ENCODE data around the gene CFAP61. TPM values are rescaled to one million over a fixed set of nuclear protein-coding genes. Genes with fewer than 3 reads are reported as not detected.

CFAP61 gene
- total and polyA plus RNA-seq, 2 experiments from 2014 or later, result 1.0 TPM; not detected in 1

- no peak overlapping the region for H3K4me3 ChIP-seq
- DNase-seq (ENCODE audit: low spot score), result no peak
- no peak overlapping the region for H2AFZ ChIP-seq
- H4K20me1 ChIP-seq (ENCODE audit: insufficient read depth, poor library complexity, severe bottlenecking), result no peaks in the 10 kb centered on the region
- no peaks in the 10 kb centered on the region for H3K79me2 ChIP-seq
- H3K27ac ChIP-seq, result no peak overlapping the region
- no peaks in the 10 kb centered on the region for H3K9me2 ChIP-seq (replicated peaks; ENCODE audit: insufficient read depth)
- no peaks in the 10 kb centered on the region for H3K36me3 ChIP-seq (replicated peaks; ENCODE audit: insufficient read depth, low read depth)
- TF ChIP-seq CTCF (IDR thresholded peaks at IDR 0.05; ENCODE audit: poor library complexity) (no peak), EZH2phosphoT487 (IDR thresholded peaks at IDR 0.05; ENCODE audit: low read depth, severe bottlenecking, unreplicated experiment) (no peak), EZH2 (IDR thresholded peaks at IDR 0.05; ENCODE audit: borderline replicate concordance) (no peak)
- H3K9me3 ChIP-seq (ENCODE audit: low read depth), result no peaks in the 10 kb centered on the region
- H3K4me2 ChIP-seq, result no peak overlapping the region
- 96% methylated on average over 12 of the region's 12 CpGs for WGBS (ENCODE audit: low lambda C conversion rate, missing lambda C conversion rate)
- no peaks in the 10 kb centered on the region for H3K27me3 ChIP-seq
- H3K4me1 ChIP-seq (ENCODE audit: insufficient read depth), result peaks cover 3% of the 10 kb centered on the region
Measured at GRCh38 chr20:20395087-20395486, 342.8 kb downstream of the CFAP61 start.

DNA sequence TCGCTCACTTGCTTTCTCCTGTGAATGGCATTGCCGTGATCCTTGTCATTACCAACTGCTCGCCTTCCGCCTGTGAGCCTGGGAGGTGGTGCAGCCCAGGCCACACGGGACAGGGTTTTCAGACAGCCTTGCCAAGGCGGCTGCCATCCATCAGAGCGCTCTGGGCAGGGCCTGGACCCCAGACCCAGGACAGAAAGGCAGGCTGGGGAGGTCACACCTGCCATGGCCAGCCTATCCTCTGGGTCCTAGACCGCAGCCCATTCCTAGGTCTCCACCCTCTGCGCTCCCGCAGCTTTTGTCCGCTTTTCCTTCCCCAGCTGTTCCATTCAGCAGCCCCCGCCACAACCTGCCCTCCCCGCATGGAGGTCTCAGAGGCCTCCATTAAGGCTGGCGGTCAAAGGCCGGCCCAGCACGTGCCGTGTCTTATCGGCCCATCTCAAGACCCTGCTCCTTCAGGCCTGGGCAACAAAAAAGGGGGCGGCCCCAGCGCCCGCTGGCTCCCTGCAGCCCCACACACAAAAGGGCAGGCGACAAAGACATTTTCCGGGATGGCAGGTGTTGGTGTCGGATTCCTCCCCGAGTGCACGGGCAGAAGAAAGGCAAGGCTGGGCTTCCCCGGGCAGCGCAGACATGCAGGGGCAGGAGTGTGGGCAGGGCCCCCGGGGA, 343.7 kb downstream of the CFAP61 start:
- 89% methylated on average over 29 of the region's 29 CpGs for WGBS (ENCODE audit: low lambda C conversion rate, missing lambda C conversion rate)
- Histone ChIP-seq H3K4me3 (no peak overlapping the region), H4K20me1 (ENCODE audit: insufficient read depth, poor library complexity, severe bottlenecking) (no peaks in the 10 kb centered on the region), H3K27ac (no peak overlapping the region), H3K79me2 (no peaks in the 10 kb centered on the region), H3K4me2 (no peak overlapping the region), H2AFZ (no peak overlapping the region), H3K4me1 (ENCODE audit: insufficient read depth) (peaks cover 5% of the 10 kb centered on the region), H3K9me2 (replicated peaks; ENCODE audit: insufficient read depth) (no peaks in the 10 kb centered on the region), H3K27me3 (no peaks in the 10 kb centered on the region), H3K9me3 (ENCODE audit: low read depth) (no peaks in the 10 kb centered on the region), H3K36me3 (replicated peaks; ENCODE audit: insufficient read depth, low read depth) (no peaks in the 10 kb centered on the region)
- TF ChIP-seq CTCF (IDR thresholded peaks at IDR 0.05; ENCODE audit: poor library complexity), result no peak
- no peak for TF ChIP-seq EZH2phosphoT487 (IDR thresholded peaks at IDR 0.05; ENCODE audit: low read depth, severe bottlenecking, unreplicated experiment)
- no peak for TF ChIP-seq EZH2 (IDR thresholded peaks at IDR 0.05; ENCODE audit: borderline replicate concordance)
- no peak for DNase-seq (ENCODE audit: low spot score)

- Histone ChIP-seq H3K9me2 (replicated peaks; ENCODE audit: insufficient read depth) (no peaks in the 10 kb centered on the region), H3K27me3 (no peaks in the 10 kb centered on the region), H3K79me2 (no peaks in the 10 kb centered on the region), H2AFZ (no peak overlapping the region), H3K36me3 (replicated peaks; ENCODE audit: insufficient read depth, low read depth) (no peaks in the 10 kb centered on the region), H4K20me1 (ENCODE audit: insufficient read depth, poor library complexity, severe bottlenecking) (no peaks in the 10 kb centered on the region), H3K4me2 (no peak overlapping the region), H3K4me3 (no peak overlapping the region), H3K9me3 (ENCODE audit: low read depth) (no peaks in the 10 kb centered on the region), H3K27ac (no peak overlapping the region), H3K4me1 (ENCODE audit: insufficient read depth) (peaks cover 5% of the 10 kb centered on the region)
- 97% methylated on average over 3 of the region's 3 CpGs for WGBS (ENCODE audit: low lambda C conversion rate, missing lambda C conversion rate)
- DNase-seq (ENCODE audit: low spot score), result no peak
- TF ChIP-seq CTCF (IDR thresholded peaks at IDR 0.05; ENCODE audit: poor library complexity), result no peak
- TF ChIP-seq EZH2phosphoT487 (IDR thresholded peaks at IDR 0.05; ENCODE audit: low read depth, severe bottlenecking, unreplicated experiment), result no peak
- TF ChIP-seq EZH2 (IDR thresholded peaks at IDR 0.05; ENCODE audit: borderline replicate concordance), result no peak
Measured at GRCh38 chr20:20396794-20397193, 344.5 kb downstream of the CFAP61 start.
